ENCODE measurements around the gene WDR83.

Gene WDR83

GRCh38 chr19:12666265-12667048 lies at the start of gene WDR83, which contains the start of gene MAN2B1 (continued):
- TF ChIP-seq ZNF133 (tag by site-specific recombination; IDR thresholded peaks at IDR 0.05): no peak
- TF ChIP-seq ZBTB48 (tag by site-specific recombination; IDR thresholded peaks at IDR 0.05): 0 out of 2 replicates have a peak, but pooled peaks have one; percentile 47
- no peak for TF ChIP-seq ZNF777 (tag by site-specific recombination; IDR thresholded peaks at IDR 0.05; ENCODE audit: borderline replicate concordance)
- no peak for TF ChIP-seq ZNF610 (tag by site-specific recombination; IDR thresholded peaks at IDR 0.05; ENCODE audit: borderline replicate concordance)
- TF ChIP-seq, protein P1, sequence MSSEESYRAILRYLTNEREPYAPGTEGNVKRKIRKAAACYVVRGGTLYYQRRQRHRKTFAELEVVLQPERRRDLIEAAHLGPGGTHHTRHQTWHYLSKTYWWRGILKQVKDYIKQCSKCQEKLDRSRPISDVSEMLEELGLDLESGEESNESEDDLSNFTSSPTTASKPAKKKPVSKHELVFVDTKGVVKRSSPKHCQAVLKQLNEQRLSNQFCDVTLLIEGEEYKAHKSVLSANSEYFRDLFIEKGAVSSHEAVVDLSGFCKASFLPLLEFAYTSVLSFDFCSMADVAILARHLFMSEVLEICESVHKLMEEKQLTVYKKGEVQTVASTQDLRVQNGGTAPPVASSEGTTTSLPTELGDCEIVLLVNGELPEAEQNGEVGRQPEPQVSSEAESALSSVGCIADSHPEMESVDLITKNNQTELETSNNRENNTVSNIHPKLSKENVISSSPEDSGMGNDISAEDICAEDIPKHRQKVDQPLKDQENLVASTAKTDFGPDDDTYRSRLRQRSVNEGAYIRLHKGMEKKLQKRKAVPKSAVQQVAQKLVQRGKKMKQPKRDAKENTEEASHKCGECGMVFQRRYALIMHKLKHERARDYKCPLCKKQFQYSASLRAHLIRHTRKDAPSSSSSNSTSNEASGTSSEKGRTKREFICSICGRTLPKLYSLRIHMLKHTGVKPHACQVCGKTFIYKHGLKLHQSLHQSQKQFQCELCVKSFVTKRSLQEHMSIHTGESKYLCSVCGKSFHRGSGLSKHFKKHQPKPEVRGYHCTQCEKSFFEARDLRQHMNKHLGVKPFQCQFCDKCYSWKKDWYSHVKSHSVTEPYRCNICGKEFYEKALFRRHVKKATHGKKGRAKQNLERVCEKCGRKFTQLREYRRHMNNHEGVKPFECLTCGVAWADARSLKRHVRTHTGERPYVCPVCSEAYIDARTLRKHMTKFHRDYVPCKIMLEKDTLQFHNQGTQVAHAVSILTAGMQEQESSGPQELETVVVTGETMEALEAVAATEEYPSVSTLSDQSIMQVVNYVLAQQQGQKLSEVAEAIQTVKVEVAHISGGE (tag by site-specific recombination; conservative IDR thresholded peaks at IDR 0.05; ENCODE audit: low read depth): 0 out of 2 replicates have a peak, but pooled peaks have one; percentile 32
- TF ChIP-seq ZNF624 (tag by site-specific recombination; IDR thresholded peaks at IDR 0.05): no peak
- no peak for TF ChIP-seq ZNF621 (tag by site-specific recombination; IDR thresholded peaks at IDR 0.05)
- 0 out of 2 replicates have a peak, but pooled peaks have one; percentile 40 for TF ChIP-seq ZNF580 (tag by site-specific recombination; IDR thresholded peaks at IDR 0.05)
- peak; percentile 78 for TF ChIP-seq ZXDB (tag by site-specific recombination; IDR thresholded peaks at IDR 0.05)
- no peak for TF ChIP-seq ZFP3 (tag by site-specific recombination; IDR thresholded peaks at IDR 0.05; ENCODE audit: low read depth)
- TF ChIP-seq HIC1 (tag by site-specific recombination; IDR thresholded peaks at IDR 0.05): peak; percentile 78
- no peak for TF ChIP-seq ZFP41 (tag by site-specific recombination; IDR thresholded peaks at IDR 0.05; ENCODE audit: borderline replicate concordance)
- TF ChIP-seq, protein P2, sequence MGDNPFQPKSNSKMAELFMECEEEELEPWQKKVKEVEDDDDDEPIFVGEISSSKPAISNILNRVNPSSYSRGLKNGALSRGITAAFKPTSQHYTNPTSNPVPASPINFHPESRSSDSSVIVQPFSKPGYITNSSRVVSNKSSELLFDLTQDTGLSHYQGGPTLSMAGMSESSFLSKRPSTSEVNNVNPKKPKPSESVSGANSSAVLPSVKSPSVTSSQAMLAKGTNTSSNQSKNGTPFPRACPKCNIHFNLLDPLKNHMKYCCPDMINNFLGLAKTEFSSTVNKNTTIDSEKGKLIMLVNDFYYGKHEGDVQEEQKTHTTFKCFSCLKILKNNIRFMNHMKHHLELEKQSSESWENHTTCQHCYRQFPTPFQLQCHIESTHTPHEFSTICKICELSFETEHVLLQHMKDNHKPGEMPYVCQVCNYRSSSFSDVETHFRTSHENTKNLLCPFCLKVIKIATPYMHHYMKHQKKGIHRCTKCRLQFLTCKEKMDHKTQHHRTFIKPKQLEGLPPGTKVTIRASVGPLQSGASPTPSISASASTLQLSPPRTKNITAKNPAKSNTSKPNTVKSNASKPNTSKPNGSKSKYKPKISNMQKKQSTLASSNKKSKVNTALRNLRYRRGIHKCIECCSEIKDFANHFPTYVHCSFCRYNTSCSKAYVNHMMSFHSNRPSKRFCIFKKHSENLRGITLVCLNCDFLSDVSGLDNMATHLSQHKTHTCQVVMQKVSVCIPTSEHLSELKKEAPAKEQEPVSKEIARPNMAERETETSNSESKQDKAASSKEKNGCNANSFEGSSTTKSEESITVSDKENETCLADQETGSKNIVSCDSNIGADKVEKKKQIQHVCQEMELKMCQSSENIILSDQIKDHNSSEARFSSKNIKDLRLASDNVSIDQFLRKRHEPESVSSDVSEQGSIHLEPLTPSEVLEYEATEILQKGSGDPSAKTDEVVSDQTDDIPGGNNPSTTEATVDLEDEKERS (tag by site-specific recombination; IDR thresholded peaks at IDR 0.05): no peak
- peak; percentile 58; the same call in 1 of the 2 replicates for TF ChIP-seq ZBTB8A (tag by site-specific recombination; IDR thresholded peaks at IDR 0.05)
- peak; percentile 21; the same call in 1 of the 2 replicates for TF ChIP-seq ZBTB17 (tag by site-specific recombination; IDR thresholded peaks at IDR 0.05)
- TF ChIP-seq ZNF292 (tag by site-specific recombination; IDR thresholded peaks at IDR 0.05; ENCODE audit: borderline replicate concordance, low read depth): no peak
- peak; percentile 55 for TF ChIP-seq GLIS1 (tag by site-specific recombination; IDR thresholded peaks at IDR 0.05)
- TF ChIP-seq INSM2 (tag by site-specific recombination; IDR thresholded peaks at IDR 0.05): 0 out of 2 replicates have a peak, but pooled peaks have one; percentile 10
- no peak for TF ChIP-seq ZNF747 (tag by site-specific recombination; IDR thresholded peaks at IDR 0.05)
- TF ChIP-seq ZNF274 (IDR thresholded peaks at IDR 0.05; ENCODE audit: low read length): no peak
- TF ChIP-seq ZNF274 (tag by site-specific recombination; IDR thresholded peaks at IDR 0.05; ENCODE audit: borderline replicate concordance): no peak
- TF ChIP-seq ZFHX2 (tag by site-specific recombination; conservative IDR thresholded peaks at IDR 0.05): peak; percentile 95
- TF ChIP-seq ZSCAN23 (tag by site-specific recombination; IDR thresholded peaks at IDR 0.05): no peak
- TF ChIP-seq PATZ1 (tag by site-specific recombination; IDR thresholded peaks at IDR 0.05): no peak; the same call in 1 of the 2 replicates
- TF ChIP-seq ZNF311 (tag by site-specific recombination; IDR thresholded peaks at IDR 0.05; ENCODE audit: borderline replicate concordance): no peak
- TF ChIP-seq BCL11B (tag by site-specific recombination; IDR thresholded peaks at IDR 0.05; ENCODE audit: low read depth): no peak
- TF ChIP-seq TRIM28 (IDR thresholded peaks at IDR 0.05; ENCODE audit: borderline replicate concordance, low read length): no peak

All from HEK293 (cell line).